ENCODE measurements around the gene HOXD4.

The HOXD4 gene

DNA sequence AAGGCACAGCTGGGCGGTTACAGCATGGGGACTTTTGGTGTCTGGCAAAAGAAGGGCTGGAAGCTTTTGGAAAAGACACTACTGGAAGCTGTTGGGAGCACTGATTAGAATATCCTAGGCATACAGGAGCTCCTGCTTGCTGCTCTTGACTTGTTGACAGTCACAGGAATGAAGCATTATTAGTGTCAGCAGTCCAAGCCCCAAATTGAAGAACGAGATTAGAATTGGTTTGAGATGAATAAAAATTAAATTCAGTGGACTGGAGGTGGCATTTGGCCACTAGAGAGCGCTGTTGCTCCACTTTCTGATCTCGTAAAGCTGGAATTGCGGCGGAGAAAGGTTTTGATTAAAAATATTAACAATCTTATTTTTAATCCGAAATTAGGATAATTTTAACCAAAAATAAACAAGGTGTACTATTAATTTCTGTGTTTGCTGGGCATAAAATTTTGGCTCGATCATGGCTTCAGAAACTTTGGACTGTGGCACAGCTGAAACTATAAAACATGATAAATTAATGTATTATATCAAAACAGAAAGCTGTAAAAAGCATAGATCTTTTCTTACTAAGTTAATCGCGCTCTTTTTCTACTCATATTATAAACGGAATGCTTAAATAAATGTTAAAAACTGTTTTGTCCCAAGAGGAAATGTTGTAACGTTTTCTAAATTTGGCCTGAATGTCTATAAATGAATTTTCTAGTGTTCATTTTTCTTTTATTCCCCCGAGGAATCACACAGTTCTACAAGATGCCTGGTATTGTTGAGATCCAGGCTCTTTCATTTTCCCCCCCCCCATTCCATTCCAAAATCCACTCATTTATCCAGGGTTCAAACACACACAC lies 24.2 kb upstream of the HOXD4 start:
- H3K9ac ChIP-seq (ENCODE audit: low read length): no peak overlapping the region
- H3K4me3 ChIP-seq (ENCODE audit: low read length): no peak overlapping the region
- peaks cover 14% of the 10 kb centered on the region for H3K27me3 ChIP-seq (ENCODE audit: control insufficient read depth, insufficient read depth, low read length)
- no peaks in the 10 kb centered on the region for H3K36me3 ChIP-seq (ENCODE audit: control insufficient read depth, insufficient read depth, low read length)
- peaks cover 4% of the 10 kb centered on the region for H3K4me1 ChIP-seq (ENCODE audit: control insufficient read depth, insufficient read depth, low read length)
- H3K27ac ChIP-seq (ENCODE audit: low read depth, low read length): no peak overlapping the region

DNA sequence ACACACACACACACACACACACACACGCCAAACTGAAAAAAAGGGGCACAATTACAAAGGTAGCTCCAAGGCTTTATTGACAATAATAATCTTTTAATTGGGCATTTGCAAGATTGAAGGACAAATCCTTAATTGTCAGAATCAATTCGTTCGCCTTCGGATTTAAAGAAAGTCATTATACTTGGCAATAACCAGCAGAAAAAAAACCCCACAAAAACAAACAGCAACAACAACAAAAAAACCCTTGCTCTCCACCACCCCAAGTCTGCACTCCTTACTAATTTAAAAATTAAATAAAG lies 23.6 kb upstream of the HOXD4 start:
- H3K27me3 ChIP-seq (ENCODE audit: control insufficient read depth, insufficient read depth, low read length): peaks cover 14% of the 10 kb centered on the region
- peaks cover 4% of the 10 kb centered on the region for H3K4me1 ChIP-seq (ENCODE audit: control insufficient read depth, insufficient read depth, low read length)
- H3K9ac ChIP-seq (ENCODE audit: low read length): no peak overlapping the region
- H3K27ac ChIP-seq (ENCODE audit: low read depth, low read length): no peak overlapping the region
- H3K4me3 ChIP-seq (ENCODE audit: low read length): no peak overlapping the region
- no peaks in the 10 kb centered on the region for H3K36me3 ChIP-seq (ENCODE audit: control insufficient read depth, insufficient read depth, low read length)

DNA sequence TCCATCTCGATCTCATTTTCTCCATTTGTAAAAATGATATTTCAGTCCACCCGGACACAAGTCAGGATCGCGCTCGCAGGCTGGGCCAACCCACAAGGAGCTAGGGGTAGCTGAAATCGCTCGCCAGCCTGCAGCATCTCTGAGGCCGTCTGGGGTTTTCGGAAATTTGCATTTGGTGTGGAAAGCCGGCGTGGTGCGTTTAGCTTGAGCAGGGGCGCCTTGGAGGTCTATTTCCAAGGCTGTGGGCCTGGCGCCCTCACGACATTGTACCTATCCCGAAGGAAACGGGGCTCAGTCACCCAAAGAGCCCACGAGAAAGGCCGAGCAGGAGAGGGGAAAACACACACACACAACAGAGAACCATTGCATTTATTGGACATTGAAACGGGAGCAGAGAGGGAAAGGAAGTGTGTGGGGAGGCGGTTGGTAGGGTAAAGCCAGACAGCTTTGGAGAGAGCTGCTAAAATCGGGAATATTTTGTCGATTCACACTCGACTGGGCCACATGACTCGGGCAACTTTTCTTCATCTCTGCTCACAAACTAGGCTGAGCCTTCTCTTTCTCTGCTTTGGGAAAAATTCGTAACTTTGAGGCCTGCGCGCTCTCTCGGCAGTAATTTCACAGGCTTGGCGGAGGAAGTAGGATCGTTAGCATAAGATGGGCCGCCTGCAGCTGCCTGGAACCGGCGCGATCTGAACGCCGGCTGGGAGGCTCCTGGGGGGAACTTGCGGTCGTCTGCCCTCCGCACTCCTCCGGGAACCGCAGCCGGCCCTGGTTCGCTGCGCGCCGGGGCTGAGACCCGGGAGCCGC lies 23.0 kb upstream of the HOXD4 start:
- no peaks in the 10 kb centered on the region for H3K36me3 ChIP-seq (ENCODE audit: control insufficient read depth, insufficient read depth, low read length)
- peak overlapping the region; percentile 1 for H3K9ac ChIP-seq (ENCODE audit: low read length)
- peak overlapping the region; percentile 91 for H3K27ac ChIP-seq (ENCODE audit: low read depth, low read length)
- peaks cover 11% of the 10 kb centered on the region for H3K27me3 ChIP-seq (ENCODE audit: control insufficient read depth, insufficient read depth, low read length)
- peak overlapping the region; percentile 71 for H3K4me3 ChIP-seq (ENCODE audit: low read length)
- peaks cover 5% of the 10 kb centered on the region for H3K4me1 ChIP-seq (ENCODE audit: control insufficient read depth, insufficient read depth, low read length)

DNA sequence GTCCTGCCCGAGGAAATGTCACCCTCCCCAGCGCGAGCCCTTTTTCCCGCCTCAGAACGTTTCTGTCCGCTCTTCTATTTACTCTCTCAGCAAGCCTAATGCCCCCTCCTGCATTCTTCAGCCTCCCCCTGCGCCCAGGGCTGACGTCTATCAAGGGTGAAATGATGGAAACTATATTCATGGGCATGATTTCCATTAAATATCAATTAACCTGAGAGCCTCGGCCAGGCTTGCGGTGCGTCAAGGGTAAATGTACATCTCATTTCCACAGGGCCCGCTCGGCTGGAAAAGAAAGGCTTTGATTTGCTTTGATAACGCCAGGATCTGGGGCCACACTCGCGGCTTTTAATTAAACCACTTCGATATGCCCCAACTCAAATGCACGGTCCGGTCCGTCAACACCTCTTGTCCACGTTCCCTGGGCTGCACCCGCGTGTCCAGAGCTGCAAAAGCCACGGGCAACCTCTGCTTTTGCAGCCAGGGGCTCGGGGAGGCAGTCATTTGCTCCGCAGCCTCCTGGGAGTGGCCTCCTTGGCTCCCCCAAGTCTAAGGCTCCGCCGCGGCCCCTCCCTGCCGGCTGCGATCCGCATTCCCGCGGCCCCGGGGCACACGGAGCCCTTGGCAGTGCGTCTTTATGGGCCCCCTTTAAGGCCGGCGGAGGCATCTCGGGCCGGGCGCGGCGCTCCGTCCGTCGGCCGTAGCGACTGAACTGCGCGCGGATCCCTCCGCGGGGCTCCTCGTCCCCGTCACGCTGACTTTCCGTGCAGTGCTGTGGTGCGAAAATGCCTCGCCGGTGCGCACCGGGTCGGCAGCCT lies 22.2 kb upstream of the HOXD4 start, which contains the start of gene HOXD8:
Gene HOXD8, plus strand, starts transcription at position 724 of the 815 bp plus-strand sequence. CDS start 662 bp downstream, outside the sequence.
- H3K36me3 ChIP-seq (ENCODE audit: control insufficient read depth, insufficient read depth, low read length): no peaks in the 10 kb centered on the region
- H3K27ac ChIP-seq (ENCODE audit: low read depth, low read length): peak within 1 kb of the TSS; percentile 91
- H3K27me3 ChIP-seq (ENCODE audit: control insufficient read depth, insufficient read depth, low read length): peaks cover 8% of the 10 kb centered on the region
- H3K4me1 ChIP-seq (ENCODE audit: control insufficient read depth, insufficient read depth, low read length): peaks cover 6% of the 10 kb centered on the region
- H3K9ac ChIP-seq (ENCODE audit: low read length): peak within 1 kb of the TSS; percentile 14
- peak within 1 kb of the TSS; percentile 71 for H3K4me3 ChIP-seq (ENCODE audit: low read length)

DNA sequence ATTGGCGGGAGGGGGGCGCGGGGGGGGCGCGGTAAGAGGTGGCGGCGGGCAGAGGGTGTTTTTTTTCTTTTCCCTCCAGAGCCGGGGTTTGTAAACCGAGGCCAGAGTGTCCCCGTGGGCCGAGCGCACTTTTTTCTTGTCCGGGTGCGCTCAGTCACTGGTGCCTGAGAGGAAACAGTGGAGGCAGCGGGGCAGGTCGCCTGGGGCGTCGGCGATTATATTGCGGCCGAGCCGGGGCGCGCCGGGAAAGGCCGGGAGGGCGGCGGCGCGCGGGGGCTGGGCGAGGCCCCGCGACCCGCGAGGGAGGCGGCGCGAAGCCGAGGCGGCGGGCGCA lies 21.6 kb upstream of the HOXD4 start:
- Histone ChIP-seq H3K36me3 (ENCODE audit: control insufficient read depth, insufficient read depth, low read length) (no peaks in the 10 kb centered on the region), H3K9ac (ENCODE audit: low read length) (no peak overlapping the region), H3K27me3 (ENCODE audit: control insufficient read depth, insufficient read depth, low read length) (peaks cover 5% of the 10 kb centered on the region), H3K27ac (ENCODE audit: low read depth, low read length) (peak overlapping the region; percentile 91), H3K4me1 (ENCODE audit: control insufficient read depth, insufficient read depth, low read length) (peaks cover 6% of the 10 kb centered on the region), H3K4me3 (ENCODE audit: low read length) (peak overlapping the region; percentile 71)

DNA sequence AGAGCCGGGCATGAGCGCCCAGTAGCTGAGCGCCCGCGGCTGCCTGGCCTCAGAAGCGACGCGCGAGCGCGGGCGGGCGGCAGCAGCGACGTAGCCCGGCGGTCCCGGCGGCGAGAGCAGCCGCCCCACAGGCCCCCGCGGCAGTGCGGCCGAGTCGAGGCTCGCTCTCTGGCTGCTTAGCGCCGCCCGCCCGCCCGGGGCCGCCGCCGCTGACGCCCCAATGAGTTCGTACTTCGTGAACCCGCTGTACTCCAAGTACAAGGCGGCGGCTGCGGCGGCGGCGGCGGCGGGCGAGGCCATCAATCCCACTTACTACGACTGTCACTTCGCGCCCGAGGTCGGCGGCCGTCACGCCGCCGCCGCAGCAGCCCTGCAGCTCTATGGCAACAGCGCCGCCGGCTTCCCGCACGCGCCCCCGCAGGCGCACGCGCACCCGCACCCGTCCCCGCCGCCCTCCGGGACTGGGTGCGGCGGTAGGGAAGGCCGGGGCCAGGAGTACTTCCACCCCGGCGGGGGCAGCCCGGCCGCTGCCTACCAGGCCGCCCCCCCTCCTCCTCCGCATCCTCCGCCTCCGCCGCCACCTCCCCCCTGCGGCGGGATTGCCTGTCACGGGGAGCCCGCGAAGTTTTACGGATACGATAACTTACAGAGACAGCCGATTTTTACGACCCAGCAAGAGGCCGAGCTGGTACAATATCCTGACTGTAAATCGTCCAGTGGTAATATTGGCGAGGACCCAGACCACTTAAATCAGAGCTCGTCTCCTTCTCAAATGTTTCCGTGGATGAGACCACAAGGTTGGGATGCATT lies 21.0 kb upstream of the HOXD4 start:
- Histone ChIP-seq H3K27ac (ENCODE audit: low read depth, low read length) (peak overlapping the region; percentile 91), H3K9ac (ENCODE audit: low read length) (no peak overlapping the region), H3K27me3 (ENCODE audit: control insufficient read depth, insufficient read depth, low read length) (peaks cover 5% of the 10 kb centered on the region)

DNA sequence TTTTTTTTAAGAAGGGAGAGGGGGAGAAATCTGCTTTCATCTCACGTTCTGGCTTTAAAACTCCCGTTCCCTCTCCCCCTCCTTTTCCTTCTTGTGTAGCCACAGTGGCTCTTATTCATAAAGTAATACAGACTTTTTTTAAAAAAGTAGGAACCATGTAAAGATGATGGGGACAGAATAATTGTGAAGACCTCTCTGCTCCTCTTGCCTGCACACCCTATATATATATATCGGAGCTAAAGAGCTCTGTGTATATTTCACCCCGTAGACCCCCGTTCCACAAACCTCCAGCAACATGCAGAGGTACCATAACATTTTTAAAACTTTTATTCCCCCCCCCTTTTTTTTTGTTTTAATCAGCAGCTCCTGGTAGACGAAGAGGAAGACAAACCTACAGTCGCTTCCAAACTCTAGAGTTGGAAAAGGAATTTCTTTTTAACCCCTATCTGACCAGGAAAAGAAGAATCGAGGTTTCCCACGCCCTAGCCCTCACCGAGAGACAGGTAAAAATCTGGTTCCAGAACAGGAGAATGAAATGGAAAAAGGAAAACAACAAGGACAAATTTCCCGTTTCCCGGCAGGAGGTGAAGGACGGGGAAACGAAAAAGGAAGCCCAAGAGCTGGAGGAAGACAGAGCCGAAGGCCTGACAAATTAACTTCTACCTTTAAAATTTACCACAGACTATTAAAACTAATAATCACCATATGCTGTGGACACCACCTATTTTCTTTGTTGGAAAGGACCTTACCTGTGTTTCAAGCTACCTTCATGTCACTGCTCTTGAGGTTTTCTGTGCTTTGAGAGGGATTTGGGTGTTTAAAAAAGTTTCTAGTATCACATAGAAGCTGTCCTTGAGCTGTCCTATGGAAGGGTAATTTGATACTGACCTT lies 20.1 kb upstream of the HOXD4 start:
- H3K27ac ChIP-seq (ENCODE audit: low read depth, low read length): peak overlapping the region; percentile 91
- H3K27me3 ChIP-seq (ENCODE audit: control insufficient read depth, insufficient read depth, low read length): peaks cover 5% of the 10 kb centered on the region
- H3K4me3 ChIP-seq (ENCODE audit: low read length): peak overlapping the region; percentile 71
- no peaks in the 10 kb centered on the region for H3K36me3 ChIP-seq (ENCODE audit: control insufficient read depth, insufficient read depth, low read length)
- H3K4me1 ChIP-seq (ENCODE audit: control insufficient read depth, insufficient read depth, low read length): peaks cover 6% of the 10 kb centered on the region
- no peak overlapping the region for H3K9ac ChIP-seq (ENCODE audit: low read length)

More for the DNA sequence above, 21.0 kb upstream of the HOXD4 start:
- peaks cover 6% of the 10 kb centered on the region for H3K4me1 ChIP-seq (ENCODE audit: control insufficient read depth, insufficient read depth, low read length)
- H3K4me3 ChIP-seq (ENCODE audit: low read length): peak overlapping the region; percentile 71
- H3K36me3 ChIP-seq (ENCODE audit: control insufficient read depth, insufficient read depth, low read length): no peaks in the 10 kb centered on the region

DNA sequence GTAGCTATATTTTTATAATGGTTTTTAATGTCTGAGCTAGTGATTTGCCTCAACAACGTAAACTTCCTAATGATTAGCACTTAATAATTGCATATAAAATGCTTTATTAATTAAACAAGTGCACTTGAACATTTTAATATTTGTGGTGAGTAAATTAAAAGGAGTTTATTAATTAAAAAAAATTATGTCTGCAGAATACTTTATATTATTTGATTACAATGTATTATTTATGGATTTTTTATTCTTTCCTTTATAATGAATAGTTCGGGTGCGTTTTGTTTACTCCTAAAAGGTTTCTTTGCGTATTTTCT lies 19.5 kb upstream of the HOXD4 start:
- no peaks in the 10 kb centered on the region for H3K36me3 ChIP-seq (ENCODE audit: control insufficient read depth, insufficient read depth, low read length)
- peak overlapping the region; percentile 58 for H3K4me3 ChIP-seq (ENCODE audit: low read length)
- peaks cover 5% of the 10 kb centered on the region for H3K27me3 ChIP-seq (ENCODE audit: control insufficient read depth, insufficient read depth, low read length)
- peaks cover 6% of the 10 kb centered on the region for H3K4me1 ChIP-seq (ENCODE audit: control insufficient read depth, insufficient read depth, low read length)
- no peak overlapping the region for H3K9ac ChIP-seq (ENCODE audit: low read length)
- no peak overlapping the region for H3K27ac ChIP-seq (ENCODE audit: low read depth, low read length)

DNA sequence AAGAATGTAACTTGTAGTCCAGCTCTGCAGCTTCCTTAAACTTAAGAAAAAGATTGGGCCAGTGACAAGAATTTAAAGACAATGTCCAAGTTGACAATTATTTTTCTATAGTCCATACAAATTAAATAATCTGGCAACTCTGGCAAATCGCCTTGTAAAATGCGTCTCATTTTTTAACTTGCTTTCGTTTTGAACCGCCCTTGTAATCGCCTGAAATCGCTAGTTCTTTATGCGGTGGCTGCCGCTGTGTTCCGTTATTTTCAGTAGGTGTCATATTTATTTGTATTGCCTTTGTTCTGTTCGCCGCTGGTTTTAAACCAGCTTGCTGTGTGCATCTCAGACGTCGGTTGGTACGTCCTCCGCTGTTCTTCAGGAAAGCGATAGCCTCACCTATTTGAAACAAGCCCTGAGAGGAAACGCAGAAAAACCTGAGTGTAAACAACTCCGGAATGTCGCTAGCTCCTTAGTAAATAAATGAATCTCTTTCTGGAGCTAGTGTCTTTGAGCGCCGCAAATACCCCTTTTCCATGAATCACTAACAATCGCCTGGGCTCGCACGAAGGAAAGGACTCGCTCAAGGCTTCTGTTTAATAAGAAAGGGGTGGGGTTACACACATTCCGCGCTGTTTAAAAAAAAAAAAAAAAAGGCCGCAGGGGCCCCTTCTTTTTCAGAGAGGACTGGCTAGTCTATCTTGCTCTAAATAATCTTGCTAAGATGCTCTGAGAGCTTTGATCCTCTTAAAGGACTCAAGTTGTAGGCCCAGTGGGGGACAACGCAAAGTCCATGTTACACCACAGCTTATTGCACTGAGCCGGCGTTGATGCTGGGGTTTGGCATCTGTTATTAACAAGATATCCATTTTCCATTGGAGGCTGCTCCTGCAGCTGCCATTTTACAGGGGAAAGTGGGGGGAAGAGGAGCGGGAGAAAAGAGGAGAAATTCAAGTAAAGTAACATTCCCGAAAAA lies 18.9 kb upstream of the HOXD4 start:
- peak overlapping the region; percentile 58 for H3K4me3 ChIP-seq (ENCODE audit: low read length)
- no peak overlapping the region for H3K9ac ChIP-seq (ENCODE audit: low read length)
- peaks cover 6% of the 10 kb centered on the region for H3K4me1 ChIP-seq (ENCODE audit: control insufficient read depth, insufficient read depth, low read length)
- peaks cover 9% of the 10 kb centered on the region for H3K27me3 ChIP-seq (ENCODE audit: control insufficient read depth, insufficient read depth, low read length)
- peak overlapping the region; percentile 29 for H3K27ac ChIP-seq (ENCODE audit: low read depth, low read length)
- H3K36me3 ChIP-seq (ENCODE audit: control insufficient read depth, insufficient read depth, low read length): no peaks in the 10 kb centered on the region

DNA sequence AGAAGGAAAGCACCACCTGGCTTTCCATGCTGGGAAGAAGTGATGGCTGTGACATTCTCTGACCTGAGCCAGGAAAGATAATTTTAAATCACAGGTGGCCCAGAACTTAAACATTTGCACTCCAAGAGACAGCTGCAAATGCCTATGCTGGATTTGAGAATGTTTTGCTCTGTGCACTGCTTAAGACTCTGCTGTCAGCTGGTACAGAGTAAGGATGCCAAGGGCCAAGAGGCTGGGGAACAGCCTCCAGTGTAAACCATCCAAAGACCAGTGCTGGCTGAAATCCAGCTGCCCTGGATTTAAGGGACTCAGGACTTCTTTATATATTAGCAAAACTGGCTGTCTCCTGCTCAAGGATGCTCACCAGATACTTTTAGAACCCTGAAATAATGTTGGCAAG lies 18.0 kb upstream of the HOXD4 start:
- no peak overlapping the region for H3K4me3 ChIP-seq (ENCODE audit: low read length)
- peaks cover 9% of the 10 kb centered on the region for H3K27me3 ChIP-seq (ENCODE audit: control insufficient read depth, insufficient read depth, low read length)
- H3K9ac ChIP-seq (ENCODE audit: low read length): no peak overlapping the region
- no peak overlapping the region for H3K27ac ChIP-seq (ENCODE audit: low read depth, low read length)
- H3K4me1 ChIP-seq (ENCODE audit: control insufficient read depth, insufficient read depth, low read length): peaks cover 6% of the 10 kb centered on the region
- no peaks in the 10 kb centered on the region for H3K36me3 ChIP-seq (ENCODE audit: control insufficient read depth, insufficient read depth, low read length)
